H9 (cell line): ENCODE results near the gene SELPLG. TPM values are rescaled to one million over a fixed set of nuclear protein-coding genes. Genes with fewer than 3 reads are reported as not detected.

Experiments used
- DNase-seq: peaks from one replicate; pipeline ENCODE4 v3.0.0-alpha.2; 2017
- H2AFZ ChIP-seq: one replicate; pipeline ENCODE4 v1.6.1; 2013; ENCODE audit warnings: mild to moderate bottlenecking, low read length, control low read depth, moderate library complexity
- H2AK5ac ChIP-seq: 2 replicates; pipeline ENCODE4 v1.6.1; 2013; ENCODE audit warnings: low read length, control low read depth, mixed read lengths; ENCODE audit not compliant: insufficient read length
- H2BK120ac ChIP-seq: one replicate; pipeline ENCODE4 v1.6.1; 2013; ENCODE audit warnings: low read depth, mild to moderate bottlenecking, low read length, control low read depth, inconsistent platforms; ENCODE audit not compliant: poor library complexity, severe bottlenecking
- H2BK12ac ChIP-seq: 2 replicates; pipeline ENCODE4 v1.6.1; 2013; ENCODE audit warnings: low read length, control low read depth, mixed read lengths, low read depth; ENCODE audit not compliant: insufficient read length
- H2BK15ac ChIP-seq: 2 replicates; pipeline ENCODE4 v1.6.1; 2013; ENCODE audit warnings: low read depth, low read length, control low read depth
- H2BK20ac ChIP-seq: one replicate; pipeline ENCODE4 v1.6.1; 2013; ENCODE audit warnings: low read depth, mild to moderate bottlenecking, low read length, control low read depth, inconsistent platforms; ENCODE audit not compliant: poor library complexity, severe bottlenecking
- H2BK5ac ChIP-seq: 2 replicates; pipeline ENCODE4 v1.6.1; 2013; ENCODE audit warnings: low read length, control low read depth, mixed read lengths; ENCODE audit not compliant: insufficient read length
- H3K14ac ChIP-seq: 2 replicates; pipeline ENCODE4 v1.6.1; 2013; ENCODE audit warnings: low read length, control low read depth; ENCODE audit not compliant: insufficient read depth
- H3K18ac ChIP-seq: 2 replicates; pipeline ENCODE4 v1.6.1; 2013; ENCODE audit warnings: low read depth, mild to moderate bottlenecking, mixed read lengths, low read length, control low read depth; ENCODE audit not compliant: insufficient read length
- H3K23ac ChIP-seq: 2 replicates; pipeline ENCODE4 v1.6.1; 2013; ENCODE audit warnings: low read length, control low read depth, mixed read lengths, low read depth; ENCODE audit not compliant: insufficient read length
- H3K23me2 ChIP-seq: 2 replicates; pipeline ENCODE4 v1.6.1; 2013; ENCODE audit warnings: low read depth, mild to moderate bottlenecking, mixed read lengths, low read length, control low read depth; ENCODE audit not compliant: insufficient read length, poor library complexity, severe bottlenecking
- H3K27ac ChIP-seq: 2 replicates; pipeline ENCODE4 v1.5.1; 2013; ENCODE audit warnings: low read length, control low read depth, mixed read lengths, low read depth; ENCODE audit not compliant: insufficient read length
- H3K27me3 ChIP-seq: 2 replicates; pipeline ENCODE4 v1.6.1; 2013; ENCODE audit warnings: low read length, control low read depth, inconsistent platforms; ENCODE audit not compliant: insufficient read depth
- H3K4ac ChIP-seq: 2 replicates; pipeline ENCODE4 v1.6.1; 2013; ENCODE audit warnings: low read depth, mild to moderate bottlenecking, control low read depth, inconsistent platforms, low read length, moderate library complexity
- H3K4me1 ChIP-seq: 2 replicates; pipeline ENCODE4 v1.6.1; 2013; ENCODE audit warnings: low read length, control low read depth, inconsistent platforms; ENCODE audit not compliant: insufficient read depth
- H3K4me2 ChIP-seq: 2 replicates; pipeline ENCODE4 v1.6.1; 2013; ENCODE audit warnings: low read length, control low read depth, mixed read lengths; ENCODE audit not compliant: insufficient read length, insufficient read depth
- H3K56ac ChIP-seq: 2 replicates; pipeline ENCODE4 v1.6.1; 2013; ENCODE audit warnings: low read depth, mild to moderate bottlenecking, mixed read lengths, low read length, control low read depth; ENCODE audit not compliant: insufficient read length
- H3K79me1 ChIP-seq: 2 replicates; pipeline ENCODE4 v1.6.1; 2013; ENCODE audit warnings: low read depth, mild to moderate bottlenecking, moderate library complexity, low read length, control low read depth, inconsistent platforms; ENCODE audit not compliant: insufficient read depth, poor library complexity, severe bottlenecking
- H3K79me2 ChIP-seq: 2 replicates; pipeline ENCODE4 v1.6.1; 2013; ENCODE audit warnings: low read length, control low read depth, inconsistent platforms; ENCODE audit not compliant: insufficient read depth
- H3K9ac ChIP-seq: 2 replicates; pipeline ENCODE4 v1.6.1; 2013; ENCODE audit warnings: low read length, control low read depth, mixed read lengths; ENCODE audit not compliant: insufficient read length; ENCODE audit errors: extremely low read depth
- H3K9me3 ChIP-seq: one replicate; pipeline ENCODE4 v1.6.1; 2013; ENCODE audit warnings: low read depth, low read length, inconsistent platforms; ENCODE audit not compliant: control insufficient read depth
- H3T11ph ChIP-seq: one replicate; pipeline ENCODE4 v1.6.1; 2013; ENCODE audit warnings: mild to moderate bottlenecking, low read length, control low read depth, inconsistent platforms
- H4K20me1 ChIP-seq: one replicate; pipeline ENCODE4 v1.6.1; 2013; ENCODE audit not compliant: control insufficient read depth, insufficient read length, insufficient read depth
- H4K5ac ChIP-seq: 2 replicates; pipeline ENCODE4 v1.6.1; 2013; ENCODE audit warnings: low read depth, mild to moderate bottlenecking, mixed read lengths, low read length, control low read depth; ENCODE audit not compliant: insufficient read length
- H4K8ac ChIP-seq: replicated peaks from 2 replicates; pipeline ENCODE4 v1.6.1; 2013; ENCODE audit warnings: low read length, control low read depth, mixed read lengths, low read depth; ENCODE audit not compliant: insufficient read length
- H4K91ac ChIP-seq: 2 replicates; pipeline ENCODE4 v1.6.1; 2013; ENCODE audit warnings: low read depth, mild to moderate bottlenecking, moderate library complexity, mixed read lengths, low read length, control low read depth; ENCODE audit not compliant: insufficient read length
- H3K27ac Mint-ChIP-seq, 3 experiments: 2 replicates in 2 of 3; 3 replicates in 1 of 3; pipeline ENCODE4 v1.8.0; 2020 to 2021; ENCODE audit warnings: mixed read lengths in 3 of 3, mild to moderate bottlenecking in 1 of 3, moderate library complexity in 1 of 3
- H3K27me3 Mint-ChIP-seq: 2 replicates; pipeline ENCODE4 v1.8.0; 2021; ENCODE audit warnings: low read depth, mild to moderate bottlenecking, moderate library complexity, mixed read lengths
- H3K36me3 Mint-ChIP-seq, 3 experiments: 2 replicates in 2 of 3; 3 replicates in 1 of 3; pipeline ENCODE4 v1.8.0; 2020 to 2021; ENCODE audit warnings: low read depth in 3 of 3, mixed read lengths in 3 of 3; ENCODE audit not compliant: insufficient read depth in 1 of 3
- H3K4me1 Mint-ChIP-seq, 2 experiments: 2 replicates each; pipeline ENCODE4 v1.8.0; 2020; ENCODE audit warnings: mixed read lengths in 2 of 2
- H3K4me3 Mint-ChIP-seq, 2 experiments: 2 replicates in 1 of 2; 3 replicates in 1 of 2; pipeline ENCODE4 v1.8.0; 2020 to 2021; ENCODE audit warnings: mild to moderate bottlenecking in 2 of 2, mixed read lengths in 2 of 2, moderate library complexity in 1 of 2
- H3K9me3 Mint-ChIP-seq, 2 experiments: 2 replicates in 1 of 2; 3 replicates in 1 of 2; pipeline ENCODE4 v1.8.0; 2020; ENCODE audit warnings: mild to moderate bottlenecking in 2 of 2, mixed read lengths in 2 of 2, moderate library complexity in 1 of 2
- whole genome bisulfite sequencing: extraction: QIAGEN DNeasy Blood & Tissue Kit; methylation state at CpG from one replicate; pipeline ENCODE4 v1.1.7; 2013; ENCODE audit warnings: missing lambda C conversion rate, low lambda C conversion rate, mixed read lengths; ENCODE audit not compliant: insufficient read length; ENCODE audit errors: extremely low coverage; 5-methylcytosine and 5-hydroxymethylcytosine counted together
- total RNA-seq: library from RNA; stranded (reverse); gene quantifications from 2 replicates; pipeline ENCODE4 v1.2.1, GENCODE V29; 2021
- TF ChIP-seq, protein P1 (sequence below): fragments of 200-600 bp; sonication (generic); conservative IDR thresholded peaks from 3 replicates; pipeline ENCODE4 v1.8.0; 2021; ENCODE audit warnings: antibody characterized with exemption, mild to moderate bottlenecking

SELPLG gene
- total RNA-seq, 1 experiment from 2014 or later: 0.15 TPM

DNA sequence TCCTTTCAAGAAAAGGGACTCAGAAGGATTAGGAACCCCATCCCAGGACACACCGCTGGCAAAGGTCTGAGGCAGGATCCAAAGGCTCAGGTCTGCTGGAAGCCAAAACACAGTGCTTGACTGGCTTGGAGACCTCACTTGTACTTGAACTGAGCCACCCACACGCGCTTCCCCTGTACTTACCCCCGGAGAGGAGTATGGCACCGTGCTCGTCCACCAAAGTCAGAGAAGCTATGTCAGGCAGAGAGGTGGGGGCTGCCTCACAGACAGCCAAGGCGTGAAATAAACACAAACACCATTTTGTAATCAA lies 11.1 kb upstream of the SELPLG start:
- H3K23me2 ChIP-seq: no peaks in the 10 kb centered on the region
- H3K18ac ChIP-seq: no peak overlapping the region
- no peaks in the 10 kb centered on the region for H3K9me3 Mint-ChIP-seq
- H3K27me3 ChIP-seq: no peaks in the 10 kb centered on the region
- no peak overlapping the region for H3K23ac ChIP-seq
- H3T11ph ChIP-seq: no peak overlapping the region
- H3K4me1 ChIP-seq: no peaks in the 10 kb centered on the region; the same call in 1 of the 2 replicates
- H3K4me2 ChIP-seq: no peak overlapping the region
- H2BK20ac ChIP-seq: no peak overlapping the region
- H3K4ac ChIP-seq: no peak overlapping the region
- H2BK15ac ChIP-seq: no peak overlapping the region
- no peaks in the 10 kb centered on the region for H3K9me3 ChIP-seq
- H2BK120ac ChIP-seq: no peak overlapping the region
- TF ChIP-seq, protein P1, sequence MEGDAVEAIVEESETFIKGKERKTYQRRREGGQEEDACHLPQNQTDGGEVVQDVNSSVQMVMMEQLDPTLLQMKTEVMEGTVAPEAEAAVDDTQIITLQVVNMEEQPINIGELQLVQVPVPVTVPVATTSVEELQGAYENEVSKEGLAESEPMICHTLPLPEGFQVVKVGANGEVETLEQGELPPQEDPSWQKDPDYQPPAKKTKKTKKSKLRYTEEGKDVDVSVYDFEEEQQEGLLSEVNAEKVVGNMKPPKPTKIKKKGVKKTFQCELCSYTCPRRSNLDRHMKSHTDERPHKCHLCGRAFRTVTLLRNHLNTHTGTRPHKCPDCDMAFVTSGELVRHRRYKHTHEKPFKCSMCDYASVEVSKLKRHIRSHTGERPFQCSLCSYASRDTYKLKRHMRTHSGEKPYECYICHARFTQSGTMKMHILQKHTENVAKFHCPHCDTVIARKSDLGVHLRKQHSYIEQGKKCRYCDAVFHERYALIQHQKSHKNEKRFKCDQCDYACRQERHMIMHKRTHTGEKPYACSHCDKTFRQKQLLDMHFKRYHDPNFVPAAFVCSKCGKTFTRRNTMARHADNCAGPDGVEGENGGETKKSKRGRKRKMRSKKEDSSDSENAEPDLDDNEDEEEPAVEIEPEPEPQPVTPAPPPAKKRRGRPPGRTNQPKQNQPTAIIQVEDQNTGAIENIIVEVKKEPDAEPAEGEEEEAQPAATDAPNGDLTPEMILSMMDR: no peak
- H3K79me2 ChIP-seq: no peaks in the 10 kb centered on the region
- no peak overlapping the region for H2AFZ ChIP-seq
- H4K91ac ChIP-seq: no peak overlapping the region
- no CpG with 5 or more reads among the region's 7 CpGs for WGBS
- H3K79me1 ChIP-seq: no peaks in the 10 kb centered on the region
- peaks cover 17 to 61% (median 39%) of the 10 kb centered on the region in 3 experiments; a peak in 6 of 7 replicates for H3K36me3 Mint-ChIP-seq
- H3K14ac ChIP-seq: no peak overlapping the region
- H3K27ac ChIP-seq: no peak overlapping the region
- no peak overlapping the region for H3K9ac ChIP-seq
- no peak overlapping the region for H2BK12ac ChIP-seq
- no peaks in the 10 kb centered on the region for H4K20me1 ChIP-seq
- H3K56ac ChIP-seq: no peak overlapping the region
- DNase-seq: peak; percentile 23
- no peak overlapping the region for H3K4me3 Mint-ChIP-seq
- no peak overlapping the region for H4K8ac ChIP-seq
- H2AK5ac ChIP-seq: no peak overlapping the region
- peaks cover 24 to 31% of the 10 kb centered on the region in 2 experiments for H3K4me1 Mint-ChIP-seq
- H2BK5ac ChIP-seq: no peak overlapping the region
- H3K27ac Mint-ChIP-seq: 0 out of 7 replicates have a peak overlapping the region, but pooled peaks of 1 of the 3 experiments have one; percentile 25
- no peak overlapping the region for H4K5ac ChIP-seq
- H3K27me3 Mint-ChIP-seq: no peaks in the 10 kb centered on the region
